ENCODE results near the gene CD3E.
"Not testable (repeated sequence)": the region's sequence is repeated elsewhere in the genome, so short reads cannot be mapped to it uniquely, and the experiment has no call there.

CD3E gene

GRCh38 chr11:118295199-118295598 lies 9.3 kb upstream of the CD3E start:
- no peak for TF ChIP-seq CTCF (conservative IDR thresholded peaks at IDR 0.05; ENCODE audit: low read depth)
- H3K27ac ChIP-seq = no peak overlapping the region
- DNase-seq (ENCODE audit: low spot score) = no peak
- ChIA-PET CTCF (interaction anchor here (0.6 to 2.1 kb wide), 12 partner anchors 16 to 151 kb away, joined by 3 to 7 read pairs (median 3); no protein-coding TSS in a partner anchor), POLR2A (ENCODE audit: low non-redundant PET) (no interaction called here)

DNA sequence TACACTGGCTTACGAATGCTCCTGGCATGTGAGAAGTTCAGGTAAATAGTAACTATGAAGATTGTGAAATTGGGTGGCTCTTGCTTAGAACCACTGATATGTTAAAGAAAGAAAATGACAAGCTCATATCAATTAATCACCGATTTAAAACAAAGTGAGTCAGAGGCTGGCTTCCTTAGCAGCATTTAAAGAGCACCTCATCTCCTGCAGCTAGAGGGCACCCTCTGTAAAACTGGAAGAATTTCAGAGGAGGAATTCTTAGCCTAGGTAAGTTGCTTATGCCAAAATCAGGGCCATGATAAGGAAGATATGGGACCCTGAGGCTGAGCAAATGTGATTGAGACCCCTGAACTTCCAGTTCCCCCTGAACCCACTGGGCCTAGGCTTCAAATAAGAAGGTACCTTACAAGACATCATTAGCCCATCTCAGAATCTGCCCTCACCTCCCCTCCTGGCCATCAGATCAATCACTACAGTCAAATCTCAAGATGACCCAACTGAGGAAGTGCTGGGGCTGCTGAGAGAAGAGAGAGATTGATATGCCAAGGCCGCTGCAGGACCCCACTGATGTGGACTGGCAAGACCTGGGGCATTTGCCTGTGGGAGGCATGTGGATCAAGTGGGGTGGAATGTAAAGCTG lies 8.6 kb upstream of the CD3E start:
- ChIA-PET CTCF (interaction anchor here (0.6 to 2.1 kb wide), 17 partner anchors 15 to 855 kb away, joined by 3 to 7 read pairs (median 3); no protein-coding TSS in a partner anchor), POLR2A (ENCODE audit: low non-redundant PET) (no interaction called here)
- no peak overlapping the region for H3K27ac ChIP-seq
- TF ChIP-seq CTCF (conservative IDR thresholded peaks at IDR 0.05; ENCODE audit: low read depth) = peak; percentile 56
- peak; percentile 68 for DNase-seq (ENCODE audit: low spot score)

- ChIA-PET CTCF (interaction anchor here (0.9 kb wide), 1 partner anchor 50 kb away, joined by 4 read pairs; no protein-coding TSS in a partner anchor), POLR2A (ENCODE audit: low non-redundant PET) (no interaction called here)
- no peak for TF ChIP-seq CTCF (conservative IDR thresholded peaks at IDR 0.05; ENCODE audit: low read depth)
- H3K27ac ChIP-seq = no peak overlapping the region
- DNase-seq (ENCODE audit: low spot score) = no peak
Observed at GRCh38 chr11:118301600-118302195, 2.8 kb upstream of the CD3E start.

DNA sequence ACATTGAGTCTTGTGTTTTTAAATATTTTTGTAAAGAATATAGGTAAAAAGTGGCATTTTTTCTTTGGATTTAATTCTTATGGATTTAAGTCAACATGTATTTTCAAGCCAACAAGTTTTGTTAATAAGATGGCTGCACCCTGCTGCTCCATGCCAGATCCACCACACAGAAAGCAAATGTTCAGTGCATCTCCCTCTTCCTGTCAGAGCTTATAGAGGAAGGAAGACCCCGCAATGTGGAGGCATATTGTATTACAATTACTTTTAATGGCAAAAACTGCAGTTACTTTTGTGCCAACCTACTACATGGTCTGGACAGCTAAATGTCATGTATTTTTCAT lies 333 bp upstream of the CD3E start:
- POLR2A ChIA-PET (ENCODE audit: low non-redundant PET) = no interaction called here
- DNase-seq (ENCODE audit: low spot score) = no peak
- no peak overlapping the region for H3K27ac ChIP-seq
- CTCF ChIA-PET = interaction anchor here (0.6 kb wide), 1 partner anchor 94 kb away, joined by 4 read pairs; no protein-coding TSS in a partner anchor
- TF ChIP-seq CTCF (conservative IDR thresholded peaks at IDR 0.05; ENCODE audit: low read depth) = no peak

DNA sequence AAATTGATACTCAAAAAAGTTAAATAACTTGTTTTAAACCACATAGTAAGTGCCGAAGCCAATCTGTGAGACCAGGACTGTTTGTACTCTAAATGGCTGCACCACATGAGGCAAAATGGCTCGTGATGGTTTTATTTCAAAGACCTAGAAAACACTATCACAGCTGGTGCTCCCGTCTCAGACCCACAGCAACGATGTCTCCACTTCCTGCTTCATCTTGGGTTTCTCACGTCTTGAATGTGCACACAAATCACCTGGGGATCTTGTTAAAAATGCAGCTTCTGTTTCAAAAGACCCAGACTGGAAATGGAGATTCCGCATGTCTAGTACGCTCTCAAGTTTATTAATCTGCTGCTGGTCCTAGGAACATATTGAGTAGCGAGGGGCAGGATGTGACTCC lies 1.2 kb downstream of the CD3E start:
- TF ChIP-seq CTCF (conservative IDR thresholded peaks at IDR 0.05; ENCODE audit: low read depth) = no peak
- no peak overlapping the region for H3K27ac ChIP-seq
- ChIA-PET POLR2A (ENCODE audit: low non-redundant PET) (no interaction called here), CTCF (no interaction called here)
- DNase-seq (ENCODE audit: low spot score) = no peak

DNA sequence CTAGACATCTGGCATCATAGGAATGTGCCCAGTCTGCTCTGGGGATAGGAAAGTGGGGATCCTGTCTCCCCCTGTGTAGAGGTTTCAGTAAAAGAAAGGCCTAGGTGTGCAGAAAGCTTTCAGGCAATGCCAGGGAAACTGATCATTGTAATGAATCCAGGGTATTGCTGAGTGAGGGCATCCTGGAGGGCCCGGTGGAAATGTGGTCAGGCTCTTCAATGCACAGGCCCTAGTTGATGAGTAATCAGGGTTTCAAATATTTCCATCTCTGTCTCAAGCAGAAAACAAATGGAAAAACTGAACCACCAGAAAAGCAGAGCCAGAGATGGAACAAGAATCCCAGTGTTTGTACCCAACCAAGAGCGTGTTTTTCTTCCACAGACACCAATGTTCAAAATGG lies 2.0 kb downstream of the CD3E start:
- no peak overlapping the region for H3K27ac ChIP-seq
- POLR2A ChIA-PET (ENCODE audit: low non-redundant PET) = no interaction called here
- no peak for TF ChIP-seq CTCF (conservative IDR thresholded peaks at IDR 0.05; ENCODE audit: low read depth)
- DNase-seq (ENCODE audit: low spot score) = no peak
- CTCF ChIA-PET = interaction anchor here (0.6 to 0.9 kb wide), 2 partner anchors 11 to 67 kb away, joined by 3 to 4 read pairs; no protein-coding TSS in a partner anchor

DNA sequence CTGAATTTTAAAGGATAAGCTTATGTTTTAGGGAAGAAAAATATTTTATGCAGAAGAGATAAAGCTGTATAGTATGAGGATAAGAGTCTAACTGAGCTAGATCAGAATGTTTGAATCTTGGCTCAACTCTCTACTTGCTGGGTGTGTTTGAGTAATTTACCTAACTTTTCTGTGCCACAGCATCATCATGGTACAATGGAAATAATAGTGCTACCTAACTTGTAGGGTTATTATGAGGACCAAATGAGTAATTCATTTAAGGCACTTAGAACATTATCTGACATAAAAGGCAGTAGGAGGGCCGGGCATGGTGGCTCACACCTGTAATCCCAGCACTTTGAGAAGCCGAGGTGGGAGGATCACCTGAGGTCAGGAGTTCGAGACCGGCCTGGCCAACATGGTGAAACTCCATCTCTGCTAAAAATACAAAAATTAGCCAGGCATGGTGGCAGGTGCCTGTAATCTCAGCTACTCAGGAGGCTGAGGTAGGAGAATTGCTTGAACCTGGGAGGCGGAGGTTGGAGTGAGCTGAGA lies 4.5 kb downstream of the CD3E start:
- POLR2A ChIA-PET (ENCODE audit: low non-redundant PET); CTCF ChIA-PET; H3K27ac ChIP-seq; DNase-seq (ENCODE audit: low spot score): not testable (repeated sequence)
